H1 (cell line): ENCODE measurements around the gene PPP1R1C. TPM values are rescaled to one million over a fixed set of nuclear protein-coding genes. Genes with fewer than 3 reads are reported as not detected.

Experiments used
- CTCF ChIA-PET: fragments of 300-600 bp; sonication (Branson Sonifier 250); formaldehyde crosslinking; loops from one replicate; lab custom pipeline; 2021; ENCODE audit not compliant: partially characterized antibody; lab: Charles Lee
- POLR2A ChIA-PET: fragments of 300-600 bp; sonication (Branson Sonifier 250); formaldehyde crosslinking; loops from one replicate; lab custom pipeline; 2021; ENCODE audit warnings: inconsistent platforms; ENCODE audit not compliant: partially characterized antibody; lab: Charles Lee
- DNase-seq, 2 experiments: peaks; one replicate each; pipeline versions ENCODE4 v3.0.0 to v3.0.0-alpha.2; 2010 to 2022; ENCODE audit warnings: low spot score in 2 of 2, low read depth in 1 of 2, mixed read lengths in 1 of 2
- FAIRE-seq: peaks from 2 replicates; lab custom pipeline; 2011; peaks lifted over from hg19 to GRCh38; lab: Jason Lieb, UNC
- H2AFZ ChIP-seq: 2 replicates; pipeline ENCODE4 v1.8.1; 2012; ENCODE audit warnings: low read length, inconsistent platforms
- H2AK5ac ChIP-seq: 2 replicates; pipeline ENCODE4 v1.6.1; 2013; ENCODE audit warnings: low read depth, low read length
- H2BK120ac ChIP-seq: replicated peaks from 2 replicates; pipeline ENCODE3; 2013; ENCODE audit warnings: low read depth, low read length, inconsistent platforms
- H2BK12ac ChIP-seq: 2 replicates; pipeline ENCODE4 v1.6.1; 2013; ENCODE audit warnings: low read depth, low read length
- H2BK15ac ChIP-seq: 2 replicates; pipeline ENCODE4 v1.6.1; 2013; ENCODE audit warnings: low read length
- H2BK20ac ChIP-seq: 2 replicates; pipeline ENCODE4 v1.6.1; 2013; ENCODE audit warnings: low read length
- H2BK5ac ChIP-seq: 2 replicates; pipeline ENCODE4 v1.6.1; 2013; ENCODE audit warnings: low read depth, low read length
- H3K14ac ChIP-seq: 2 replicates; pipeline ENCODE4 v1.6.1; 2013; ENCODE audit warnings: inconsistent platforms; ENCODE audit not compliant: insufficient read length
- H3K18ac ChIP-seq: 2 replicates; pipeline ENCODE4 v1.6.1; 2013; ENCODE audit warnings: low read length; ENCODE audit errors: extremely low read depth
- H3K23ac ChIP-seq: 2 replicates; pipeline ENCODE4 v1.6.1; 2013; ENCODE audit warnings: inconsistent platforms; ENCODE audit not compliant: insufficient read length
- H3K23me2 ChIP-seq: 2 replicates; pipeline ENCODE4 v1.6.1; 2013; ENCODE audit warnings: low read depth, low read length
- H3K27ac ChIP-seq: 2 replicates; pipeline ENCODE4 v1.6.1; 2011; ENCODE audit warnings: low read depth, low read length, inconsistent platforms
- H3K27me3 ChIP-seq, 4 experiments: replicated peaks in 1 of 4; 1 replicate in 1 of 4; 2 replicates in 3 of 4; pipeline versions ENCODE4 v1.6.1 to v1.8.1; 2011 to 2013; ENCODE audit warnings: low read length in 3 of 4, mild to moderate bottlenecking in 3 of 4, inconsistent platforms in 2 of 4, mixed read lengths in 2 of 4, moderate library complexity in 1 of 4; ENCODE audit not compliant: control insufficient read depth in 3 of 4, insufficient read depth in 3 of 4; ENCODE audit errors: extremely low read depth in 1 of 4
- H3K36me3 ChIP-seq, 4 experiments: 2 replicates each; pipeline versions ENCODE4 v1.6.1 to v1.8.1; 2011 to 2013; ENCODE audit warnings: mild to moderate bottlenecking in 4 of 4, low read length in 3 of 4, moderate library complexity in 2 of 4, control low read depth in 1 of 4, inconsistent platforms in 1 of 4; ENCODE audit not compliant: insufficient read depth in 4 of 4, control insufficient read depth in 2 of 4
- H3K4ac ChIP-seq: replicated peaks from 2 replicates; pipeline ENCODE3; 2013; ENCODE audit warnings: low read length, low read depth, mixed read lengths, inconsistent platforms; ENCODE audit not compliant: insufficient read length
- H3K4me1 ChIP-seq, 4 experiments: replicated peaks in 1 of 4; 1 replicate in 1 of 4; 2 replicates in 3 of 4; pipeline versions ENCODE4 v1.6.1 to v1.8.1; 2011 to 2013; ENCODE audit warnings: low read length in 3 of 4, inconsistent platforms in 2 of 4, mixed read lengths in 1 of 4; ENCODE audit not compliant: insufficient read depth in 4 of 4, control insufficient read depth in 3 of 4
- H3K4me2 ChIP-seq, 2 experiments: 2 replicates each; pipeline versions ENCODE4 v1.6.1 to v1.8.1; 2011 to 2013; ENCODE audit warnings: low read depth in 2 of 2, low read length in 2 of 2, control low read depth in 1 of 2, inconsistent platforms in 1 of 2, mild to moderate bottlenecking in 1 of 2; ENCODE audit not compliant: insufficient read depth in 1 of 2
- H3K4me3 ChIP-seq, 4 experiments: fragments of 200-600, 300-600 bp in 1 of 4; sonication (generic), shearing (Covaris generic), sonication (Bioruptor Twin) in 1 of 4; 2 replicates each; pipeline versions ENCODE4 v1.5.1 to v1.8.1; 2011 to 2016; ENCODE audit warnings: low read length in 4 of 4, low read depth in 3 of 4, control low read depth in 2 of 4, inconsistent platforms in 2 of 4, mild to moderate bottlenecking in 2 of 4, mixed read lengths in 1 of 4, moderate library complexity in 1 of 4; ENCODE audit not compliant: insufficient read depth in 2 of 4; ENCODE audit errors: extremely low read depth in 1 of 4
- H3K56ac ChIP-seq: replicated peaks from 2 replicates; pipeline ENCODE3; 2013; ENCODE audit warnings: low read depth, mild to moderate bottlenecking, mixed read lengths, low read length, inconsistent platforms; ENCODE audit not compliant: insufficient read length
- H3K79me1 ChIP-seq: 2 replicates; pipeline ENCODE4 v1.6.1; 2013; ENCODE audit warnings: low read depth, low read length, control low read depth
- H3K79me2 ChIP-seq, 2 experiments: 2 replicates each; pipeline versions ENCODE4 v1.6.1 to v1.8.1; 2012 to 2013; ENCODE audit warnings: low read length in 2 of 2, mild to moderate bottlenecking in 2 of 2, inconsistent platforms in 1 of 2; ENCODE audit not compliant: insufficient read depth in 2 of 2, control insufficient read depth in 1 of 2
- H3K9ac ChIP-seq, 4 experiments: replicated peaks in 1 of 4; 1 replicate in 1 of 4; 2 replicates in 3 of 4; pipeline versions ENCODE4 v1.6.1 to v1.8.1; 2011 to 2013; ENCODE audit warnings: low read depth in 3 of 4, low read length in 3 of 4, control low read depth in 2 of 4, mild to moderate bottlenecking in 2 of 4, moderate library complexity in 2 of 4, inconsistent platforms in 1 of 4; ENCODE audit errors: extremely low read depth in 1 of 4
- H3K9me3 ChIP-seq, 2 experiments: 2 replicates each; pipeline versions ENCODE4 v1.6.1 to v1.8.1; 2012 to 2013; ENCODE audit warnings: mild to moderate bottlenecking in 2 of 2, moderate library complexity in 2 of 2, control low read depth in 1 of 2, inconsistent platforms in 1 of 2, low read depth in 1 of 2, low read length in 1 of 2, mixed read lengths in 1 of 2; ENCODE audit not compliant: insufficient read depth in 2 of 2
- H4K20me1 ChIP-seq, 2 experiments: replicated peaks in 1 of 2; 2 replicates each; pipeline versions ENCODE3 to v1.8.1; 2011 to 2013; ENCODE audit warnings: inconsistent platforms in 2 of 2, low read length in 2 of 2, mild to moderate bottlenecking in 1 of 2; ENCODE audit not compliant: insufficient read depth in 2 of 2, control insufficient read depth in 1 of 2
- H4K5ac ChIP-seq: 2 replicates; pipeline ENCODE4 v1.6.1; 2013; ENCODE audit warnings: low read length, low read depth, mixed read lengths, inconsistent platforms; ENCODE audit not compliant: insufficient read length
- H4K8ac ChIP-seq: 2 replicates; pipeline ENCODE4 v1.8.0; 2013; ENCODE audit warnings: mild to moderate bottlenecking, moderate library complexity, low read length, inconsistent platforms; ENCODE audit not compliant: insufficient read depth; ENCODE audit errors: extremely low read depth
- H4K91ac ChIP-seq: replicated peaks from 2 replicates; pipeline ENCODE3; 2013; ENCODE audit warnings: low read length, mixed read lengths, inconsistent platforms; ENCODE audit not compliant: insufficient read length
- BRCA1 ChIP-seq: IDR thresholded peaks from 2 replicates; pipeline ENCODE4 v1.6.1; 2012; ENCODE audit warnings: low read depth, low read length, improper control_type of control experiment
- CTBP2 ChIP-seq: IDR thresholded peaks from 2 replicates; pipeline ENCODE4 v1.7.0; 2011; ENCODE audit warnings: borderline replicate concordance, mild to moderate bottlenecking, moderate library complexity, mixed read lengths, low read length; ENCODE audit not compliant: insufficient read depth, insufficient read length
- EP300 ChIP-seq, 2 experiments: IDR thresholded peaks; 1 replicate in 1 of 2; 2 replicates in 1 of 2; pipeline ENCODE4 v1.6.1; 2011 to 2012; ENCODE audit warnings: low read depth in 2 of 2, low read length in 2 of 2, mild to moderate bottlenecking in 2 of 2, borderline replicate concordance in 1 of 2, inconsistent platforms in 1 of 2, moderate library complexity in 1 of 2
- EZH2 ChIP-seq: fragments of 200-600 bp; sonication (generic); IDR thresholded peaks from 2 replicates; pipeline ENCODE4 v1.7.1; 2012; ENCODE audit warnings: low read depth, mild to moderate bottlenecking, moderate library complexity, low read length, inconsistent platforms; ENCODE audit not compliant: severe bottlenecking
- MAFK ChIP-seq: IDR thresholded peaks from 2 replicates; pipeline ENCODE4 v1.6.1; 2012; ENCODE audit warnings: low read depth, mild to moderate bottlenecking, improper control_type of control experiment, low read length
- NANOG ChIP-seq: IDR thresholded peaks from 2 replicates; pipeline ENCODE4 v1.6.1; 2011; ENCODE audit warnings: low read length, low read depth, mild to moderate bottlenecking, inconsistent platforms; ENCODE audit not compliant: insufficient read depth, poor library complexity, severe bottlenecking
- RNF2 ChIP-seq: fragments of 200-900, 300-1000 bp; sonication (generic); IDR thresholded peaks from 2 replicates; pipeline ENCODE4 v1.7.1; 2016; ENCODE audit warnings: borderline replicate concordance, low read depth, mild to moderate bottlenecking, antibody characterized with exemption, low read length; ENCODE audit not compliant: poor library complexity, severe bottlenecking; ENCODE audit errors: missing control alignments
- SP1 ChIP-seq: IDR thresholded peaks from 2 replicates; pipeline ENCODE4 v1.6.1; 2011; ENCODE audit warnings: low read depth, low read length
- TBP ChIP-seq: IDR thresholded peaks from 2 replicates; pipeline ENCODE4 v1.6.1; 2011; ENCODE audit warnings: low read depth, low read length, improper control_type of control experiment
- USF2 ChIP-seq: IDR thresholded peaks from 2 replicates; pipeline ENCODE4 v1.6.1; 2011; ENCODE audit warnings: low read length, improper control_type of control experiment
- YY1 ChIP-seq: IDR thresholded peaks from 2 replicates; pipeline ENCODE4 v1.6.1; 2011; ENCODE audit warnings: low read depth, mild to moderate bottlenecking, low read length
- WGBS, 2 experiments: shearing (Covaris generic) in 1 of 2; methylation state at CpG; one replicate each; pipeline versions ENCODE4 v1.1.6 to v1.1.7; 2013 to 2015; ENCODE audit warnings: low lambda C conversion rate in 2 of 2, mixed read lengths in 2 of 2, inconsistent platforms in 1 of 2, low coverage in 1 of 2, missing lambda C conversion rate in 1 of 2; ENCODE audit not compliant: insufficient replicate concordance in 2 of 2, insufficient coverage in 1 of 2, insufficient read length in 1 of 2; ENCODE audit errors: extremely low coverage in 1 of 2, missing lambda C conversion rate in 1 of 2; 5-methylcytosine and 5-hydroxymethylcytosine counted together
- polyA plus RNA-seq, 7 experiments: library from polyadenylated mRNA; depleted of rRNA in 3 of 7; stranded (reverse) in 5 of 7; unstranded in 2 of 7; fragments of >200 nt in 5 of 7; fragments of 200-250 nt in 2 of 7; gene quantifications; 1 replicate in 5 of 7; 2 replicates in 1 of 7; 4 replicates in 1 of 7; pipeline versions ENCODE4 v1.2.1 to v1.2.3, GENCODE V29; 2011 to 2013; ENCODE audit warnings: missing spikeins in 2 of 7, mixed read lengths in 2 of 7
- total RNA-seq: library from RNA; stranded (reverse); fragmentation: NEBNext Ultra II Directional; extraction: Animal tissue kit (Norgen Biotek cat#: 25700); gene quantifications from 2 replicates; pipeline ENCODE4 v1.2.1, GENCODE V29; 2021

Gene PPP1R1C
- total and polyA plus RNA-seq, 2 of the 8 experiments (the other 6 are each of a cell fraction or from before 2014, with no cell fraction given), result 1.3 to 5.3 TPM

- WGBS, 2 experiments, result 90% methylated on average over 5 of the region's 5 CpGs; no CpG with 5 or more reads in 1 of the 2 experiments
- no peak overlapping the region for H3K4ac ChIP-seq
- TF ChIP-seq SP1 (no peak), MAFK (no peak), BRCA1 (no peak), NANOG (no peak), TBP (no peak), EP300 (IDR thresholded peaks at IDR 0.05; ENCODE audit: borderline replicate concordance in 1 of 2, low read depth in 2 of 2, low read length in 2 of 2) (no peak), CTBP2 (no peak), EZH2 (no peak), YY1 (no peak), USF2 (no peak), RNF2 (no peak)
Observed at GRCh38 chr2:181977661-181978350, 7.8 kb upstream of the PPP1R1C start.

More at GRCh38 chr2:181977661-181978350, 7.8 kb upstream of the PPP1R1C start:
- Histone ChIP-seq H3K23me2 (no peaks in the 10 kb centered on the region), H3K56ac (no peak overlapping the region), H3K36me3 (no peaks in the 10 kb centered on the region), H2AFZ (no peak overlapping the region), H3K4me1 (no peaks in the 10 kb centered on the region), H3K4me3 (no peak overlapping the region), H3K27ac (no peak overlapping the region), H4K20me1 (no peaks in the 10 kb centered on the region), H2BK15ac (no peak overlapping the region), H4K8ac (no peak overlapping the region), H3K14ac (no peak overlapping the region), H2BK20ac (no peak overlapping the region), H2BK12ac (no peak overlapping the region), H3K27me3 (no peaks in the 10 kb centered on the region), H3K4me2 (no peak overlapping the region), H3K23ac (no peak overlapping the region), H4K91ac (no peak overlapping the region), H3K79me2 (no peaks in the 10 kb centered on the region), H2BK120ac (no peak overlapping the region), H3K9me3 (no peaks in the 10 kb centered on the region), H3K79me1 (no peaks in the 10 kb centered on the region), H4K5ac (no peak overlapping the region), H2AK5ac (no peak overlapping the region), H2BK5ac (no peak overlapping the region), H3K18ac (no peak overlapping the region), H3K9ac (no peak overlapping the region)
- DNase-seq (no peak), FAIRE-seq (no peak)
- CTCF ChIA-PET, result interaction anchor here (1.1 to 1.2 kb wide), 2 partner anchors 10 to 240 kb away, joined by 3 to 4 read pairs; no protein-coding TSS in a partner anchor
- POLR2A ChIA-PET, result no interaction called here
